NCI-H1092 treated with DMSO at 0.1 percent for 48 hours (cell line): Measurements from ENCODE around the gene MYRIP.

ENCODE experiments used
- DNase-seq: peaks from one replicate; lab custom pipeline; 2025; lab: John Stamatoyannopoulos, UW

MYRIP gene

GRCh38 chr3:40190056-40190455 is 380.6 kb downstream of the MYRIP start:
- no peak for DNase-seq

GRCh38 chr3:40191251-40191650 is 381.8 kb downstream of the MYRIP start:
- no peak for DNase-seq

DNA sequence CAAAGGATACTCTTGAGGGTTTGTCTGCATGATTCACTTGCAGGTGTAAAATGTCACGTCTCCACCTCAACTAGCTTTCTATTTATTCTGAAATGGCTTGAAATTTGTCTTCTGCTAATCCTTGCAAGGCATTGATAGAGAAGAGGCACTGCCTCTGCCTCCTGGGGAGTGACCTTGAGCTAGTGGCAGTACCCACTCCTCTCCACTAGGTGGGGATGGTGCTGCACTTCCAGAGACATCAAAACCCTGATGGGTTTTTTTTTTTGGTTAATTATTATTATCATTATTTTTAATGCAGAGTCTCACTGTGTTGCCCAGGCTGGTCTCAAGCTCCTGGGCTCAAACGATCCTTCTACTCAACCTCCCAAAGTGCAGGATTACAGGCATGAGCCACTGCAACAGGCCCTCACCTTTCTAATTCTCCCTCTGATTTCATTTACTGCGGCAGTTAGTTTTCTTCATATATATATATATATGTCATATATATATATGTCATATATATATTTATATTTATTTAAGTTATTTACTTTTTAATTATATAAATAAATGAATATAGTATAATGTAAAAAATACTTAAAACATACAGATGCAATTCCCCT is 382.5 kb downstream of the MYRIP start:
- peak; percentile 3 for DNase-seq

DNA sequence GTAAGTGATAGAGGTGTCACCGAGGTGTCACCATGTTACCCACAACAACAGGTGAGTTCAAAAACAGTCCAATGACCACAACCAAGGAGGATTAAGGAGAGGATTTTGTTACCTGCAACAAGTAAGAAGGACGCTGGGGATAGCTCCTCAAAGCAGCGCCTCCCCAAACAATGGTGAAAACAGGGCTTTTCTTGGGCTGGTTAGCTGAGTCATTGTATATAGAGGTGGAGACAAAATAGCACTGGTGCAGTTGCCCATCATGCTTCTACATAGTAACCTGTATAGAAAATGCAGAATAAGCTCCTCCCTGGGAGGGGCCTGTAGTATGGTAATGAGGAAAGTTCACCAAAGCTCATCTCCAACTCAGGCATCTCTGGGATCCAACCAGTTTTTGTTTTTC is 383.2 kb downstream of the MYRIP start:
- DNase-seq: no peak

DNA sequence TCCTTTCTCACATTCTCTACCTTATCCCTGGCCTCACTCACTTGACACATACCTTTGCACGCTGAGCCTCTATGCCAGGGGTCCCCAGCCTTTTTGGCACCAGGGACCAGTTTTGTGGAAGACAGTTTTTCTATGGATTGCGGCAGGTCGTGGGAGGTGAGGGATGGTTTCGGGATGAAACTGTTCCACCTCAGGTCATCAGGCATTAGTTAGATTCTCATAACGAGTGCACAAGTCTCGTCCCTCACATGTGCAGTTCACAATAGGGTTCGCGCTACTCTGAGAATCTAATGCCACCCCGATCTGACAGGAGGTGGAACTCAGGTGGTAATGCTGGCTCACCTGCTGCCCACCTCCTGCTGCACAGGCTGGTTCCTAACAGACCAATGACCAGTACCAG is 387.6 kb downstream of the MYRIP start:
- DNase-seq: no peak

DNA sequence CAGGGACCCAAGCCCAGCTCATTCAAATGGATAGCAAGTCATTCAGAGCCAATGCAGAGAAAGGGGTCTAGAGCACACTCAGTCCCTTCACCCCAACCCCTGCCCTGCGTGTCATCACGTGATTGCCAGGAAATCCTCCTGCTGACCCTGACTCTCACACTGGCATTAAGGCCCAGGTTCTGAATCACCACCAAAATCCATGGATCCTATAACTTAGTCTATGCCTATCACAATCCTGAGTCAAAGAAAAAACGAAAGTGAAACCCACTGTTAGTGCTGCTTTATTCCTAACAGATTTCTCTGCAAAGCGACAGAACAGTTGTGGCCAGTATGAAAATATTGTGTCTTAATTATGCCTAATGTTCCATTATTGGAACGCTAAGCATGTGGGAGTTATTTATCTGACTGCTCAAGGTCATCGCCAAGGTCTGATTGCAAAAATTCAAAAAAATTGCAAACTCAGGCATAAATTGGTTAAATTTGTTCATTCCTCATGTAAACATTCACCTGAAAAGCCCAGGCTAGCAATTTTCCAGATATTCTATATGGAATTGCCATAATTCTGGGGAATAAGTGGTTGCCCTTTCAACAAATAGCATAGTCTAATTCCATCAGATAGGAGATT is 391.4 kb downstream of the MYRIP start:
- DNase-seq: no peak

DNA sequence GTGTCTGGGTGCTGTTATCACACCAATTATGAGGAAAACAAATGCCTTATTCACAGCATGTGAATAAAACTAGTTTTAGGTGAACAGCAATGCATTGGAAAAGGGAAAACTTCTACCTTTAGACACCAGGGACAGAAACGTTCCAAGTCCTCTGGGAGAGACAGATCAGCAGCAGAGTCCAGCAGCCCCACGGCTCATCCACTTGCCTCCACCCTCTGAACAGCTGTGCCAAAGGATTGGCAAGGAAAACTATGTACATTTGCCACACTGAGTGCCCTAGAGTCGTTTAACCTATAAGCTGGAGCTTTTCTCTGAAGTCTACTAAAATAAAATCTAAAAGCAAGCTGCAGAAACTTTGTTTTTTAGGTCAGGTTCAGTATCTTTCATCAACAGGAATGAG is 392.4 kb downstream of the MYRIP start:
- DNase-seq: peak; percentile 2

DNA sequence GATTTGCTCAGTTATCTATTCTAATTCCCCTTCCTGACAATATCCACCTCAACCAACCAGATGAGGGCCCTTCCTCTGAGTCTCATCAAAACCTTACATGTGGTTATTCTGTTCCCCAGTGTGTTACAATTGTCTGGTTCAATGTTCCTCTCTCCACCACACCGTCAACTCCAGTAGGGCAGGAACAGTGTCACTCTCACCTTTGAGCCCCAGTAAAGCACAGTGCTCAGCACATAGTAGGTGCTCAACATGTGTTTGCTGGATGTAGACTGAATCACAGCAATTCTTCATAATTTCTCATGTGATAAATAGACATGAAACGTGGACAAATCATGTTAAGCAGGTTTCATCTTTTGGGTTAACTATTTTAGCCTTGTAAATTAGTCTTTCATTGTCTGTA is 397.1 kb downstream of the MYRIP start:
- DNase-seq: no peak

DNA sequence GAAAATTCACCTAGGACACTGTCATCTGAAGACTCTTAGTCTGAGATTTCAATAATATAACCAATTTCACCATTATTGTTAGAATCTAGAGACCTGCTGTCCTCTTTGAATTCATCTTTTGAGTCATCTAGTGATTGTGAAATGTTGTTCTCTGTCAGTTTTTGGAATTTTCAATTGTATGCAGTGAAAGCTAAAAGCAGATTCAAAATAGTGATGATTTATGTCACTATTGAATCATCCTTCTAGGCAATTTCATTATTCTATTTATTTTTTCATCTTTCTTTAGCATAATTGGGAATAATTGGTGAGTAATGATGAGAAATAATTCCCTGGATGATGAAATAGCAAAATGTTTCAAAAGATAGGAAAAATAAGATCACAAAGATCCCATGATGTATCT is 398.4 kb downstream of the MYRIP start:
- no peak for DNase-seq

DNA sequence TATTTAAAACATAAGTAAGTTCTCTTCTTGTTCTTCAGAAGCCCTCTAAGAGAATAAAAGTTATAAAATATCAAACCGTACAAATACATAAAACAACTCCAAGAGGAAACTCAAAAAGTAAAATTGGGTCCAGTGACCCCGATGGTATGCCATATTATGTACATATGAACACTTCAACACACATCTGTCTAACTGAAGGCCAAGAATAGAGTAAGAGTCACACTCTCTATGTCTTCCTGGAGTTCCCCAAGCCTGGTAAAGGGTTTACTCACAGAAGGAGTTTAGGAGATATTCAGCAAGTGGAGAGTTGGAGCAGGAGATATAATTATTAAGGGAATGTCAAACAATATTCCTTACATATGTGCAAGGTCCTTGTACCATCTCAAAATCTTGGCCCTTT is 398.8 kb downstream of the MYRIP start:
- DNase-seq: no peak

DNA sequence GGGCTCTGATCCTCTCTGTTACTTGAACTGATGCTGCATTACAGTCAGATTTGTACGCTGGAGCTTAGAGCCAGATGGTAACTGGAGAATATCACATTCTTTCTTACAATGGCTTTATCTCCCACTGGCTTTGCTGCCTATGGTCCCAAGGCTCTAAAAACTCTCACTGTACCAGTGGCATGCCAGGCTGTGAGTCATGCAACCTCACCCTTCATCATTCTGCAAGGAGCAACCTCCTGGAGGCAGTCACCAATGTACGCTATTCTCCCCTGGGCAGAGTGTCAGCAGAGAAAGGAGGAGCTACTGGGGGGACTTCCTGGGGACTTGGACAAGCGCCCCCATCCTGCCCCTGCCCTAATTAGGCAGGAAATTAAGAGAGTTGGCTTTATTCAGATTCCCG is 402.2 kb downstream of the MYRIP start:
- no peak for DNase-seq

DNA sequence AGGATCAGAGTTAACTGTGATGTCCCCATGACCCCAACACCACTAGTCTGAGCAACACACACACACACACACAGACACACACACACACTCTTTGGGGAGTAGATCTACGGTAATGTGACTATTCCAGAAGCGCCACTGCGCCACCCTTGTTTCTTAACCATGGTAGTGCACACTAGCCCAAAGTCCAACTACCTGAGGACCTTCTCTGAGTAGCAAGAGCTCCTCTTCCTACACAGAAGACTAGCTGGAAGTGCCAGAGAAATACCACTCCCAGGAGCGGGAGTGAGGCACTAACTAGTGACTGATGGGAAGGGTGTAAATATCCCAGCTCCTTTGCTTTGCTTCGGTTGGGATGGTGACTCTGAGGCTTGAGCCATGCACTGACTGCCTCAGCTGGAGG is 404.1 kb downstream of the MYRIP start:
- no peak for DNase-seq

- DNase-seq: no peak
These were observed 405.6 kb downstream of the MYRIP start for GRCh38 chr3:40215015-40215414.

GRCh38 chr3:40216471-40216870 is 407.1 kb downstream of the MYRIP start:
- no peak for DNase-seq

DNA sequence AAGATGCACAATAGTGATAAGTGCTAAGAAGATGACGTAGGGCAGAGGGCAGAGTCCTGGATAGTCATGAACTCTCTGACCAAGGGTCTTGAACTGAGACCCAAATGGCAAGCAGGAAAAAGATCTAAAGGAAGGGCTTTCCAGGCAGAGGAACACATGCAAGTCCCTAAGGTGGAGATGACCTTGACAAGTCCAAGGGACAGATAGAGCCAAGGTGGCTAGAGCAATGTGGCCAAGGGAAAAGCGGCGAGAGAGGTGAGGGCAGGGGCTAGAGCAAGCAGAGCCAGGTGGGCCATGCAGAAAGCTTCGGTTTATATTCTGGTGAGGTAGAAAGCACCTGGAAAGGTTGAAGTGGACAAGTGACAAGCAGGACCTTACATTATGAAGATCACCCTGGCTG is 414.4 kb downstream of the MYRIP start:
- no peak for DNase-seq

DNA sequence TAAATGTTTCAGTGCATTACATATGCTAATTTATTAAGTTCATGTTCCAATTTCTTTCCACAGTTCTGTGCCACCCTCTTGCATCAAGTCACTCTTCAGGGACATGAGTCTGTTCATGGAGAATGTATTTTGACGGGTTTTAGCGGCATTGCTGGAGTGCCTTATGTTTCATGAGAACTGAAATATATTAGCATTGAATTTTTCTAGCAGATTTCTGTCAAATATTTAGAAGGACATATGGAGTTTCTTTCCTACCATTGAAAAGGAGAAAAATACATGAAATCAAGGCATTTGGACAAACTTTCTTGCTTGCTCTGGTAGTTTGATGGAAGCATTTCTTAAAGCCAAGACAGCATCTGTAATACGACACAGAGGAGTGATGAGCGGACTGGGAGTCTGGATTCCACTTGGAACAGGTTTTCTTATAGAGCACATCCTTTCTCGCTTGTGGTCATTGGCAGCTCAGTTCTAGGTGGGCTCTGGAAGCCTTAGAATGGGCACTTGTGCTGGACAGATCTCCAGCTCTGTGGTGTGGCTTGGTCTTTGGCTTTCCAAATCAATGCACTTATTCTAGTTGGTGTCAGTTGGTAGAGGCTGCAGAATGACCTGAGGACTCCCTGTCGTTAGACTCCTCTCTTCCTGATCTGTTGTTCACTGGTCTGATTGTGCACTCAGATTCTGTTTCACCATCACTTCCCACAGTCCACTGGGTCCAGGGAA is 415.5 kb downstream of the MYRIP start:
- DNase-seq: no peak

GRCh38 chr3:40226636-40227035 is 417.2 kb downstream of the MYRIP start:
- DNase-seq: no peak

- no peak for DNase-seq
These were observed 419.5 kb downstream of the MYRIP start for GRCh38 chr3:40228792-40229350.

DNA sequence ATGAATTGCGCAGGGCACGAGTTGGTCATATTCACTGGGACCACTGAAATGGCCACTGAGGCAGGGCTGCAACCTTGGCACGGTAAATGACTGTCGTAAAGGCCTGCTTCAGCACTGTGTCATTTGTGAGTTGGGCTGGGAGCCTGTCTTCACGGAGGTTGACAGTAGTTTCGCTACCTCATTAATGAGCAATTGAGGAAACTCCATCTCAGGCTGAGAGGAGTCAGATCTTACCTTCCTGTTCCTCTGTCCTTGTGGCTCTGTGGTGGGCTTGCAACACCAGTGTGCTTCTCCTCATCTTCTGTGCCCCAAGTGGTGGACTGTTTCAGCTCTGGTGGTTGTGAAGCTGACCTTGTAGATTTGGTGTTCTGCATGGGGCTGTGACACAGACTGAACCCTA is 420.0 kb downstream of the MYRIP start:
- DNase-seq: no peak

DNA sequence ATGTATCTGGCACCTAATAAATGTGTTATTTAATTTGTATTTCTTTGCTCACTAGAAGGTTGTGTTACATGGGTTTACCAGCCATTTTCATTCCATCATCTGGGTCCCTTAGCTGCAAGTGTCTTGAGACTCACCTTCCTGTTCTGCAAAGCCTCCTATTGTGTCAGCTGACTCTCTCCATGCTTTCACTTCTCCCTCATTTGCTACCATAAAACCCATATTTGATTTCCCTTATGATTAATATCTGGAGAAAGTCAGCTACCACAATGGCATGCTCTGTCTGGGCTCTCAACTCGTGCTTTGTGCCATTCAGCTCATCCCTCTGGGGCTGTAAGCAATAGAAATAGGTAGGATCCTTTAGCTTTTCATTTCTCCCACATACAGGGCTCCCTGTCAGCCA is 420.6 kb downstream of the MYRIP start:
- no peak for DNase-seq

DNA sequence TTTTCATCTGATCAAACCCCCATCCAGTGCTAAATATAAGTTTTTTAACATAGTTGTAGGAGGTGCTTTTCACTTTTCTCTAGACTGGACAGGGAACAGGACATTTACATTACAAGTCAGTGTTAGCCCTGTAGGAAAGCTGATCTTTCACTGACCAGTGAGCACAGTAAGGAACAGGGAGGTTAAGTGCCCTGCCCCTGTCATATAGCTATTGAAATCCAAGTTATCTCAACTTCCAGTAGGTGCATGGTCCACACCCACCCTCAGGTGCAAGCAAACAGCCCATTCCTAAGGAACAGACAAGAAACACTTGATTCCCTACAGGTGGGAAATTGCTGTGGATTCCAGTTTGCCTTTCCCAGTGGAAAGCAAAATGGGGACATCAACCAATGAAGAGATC is 421.0 kb downstream of the MYRIP start:
- no peak for DNase-seq

DNA sequence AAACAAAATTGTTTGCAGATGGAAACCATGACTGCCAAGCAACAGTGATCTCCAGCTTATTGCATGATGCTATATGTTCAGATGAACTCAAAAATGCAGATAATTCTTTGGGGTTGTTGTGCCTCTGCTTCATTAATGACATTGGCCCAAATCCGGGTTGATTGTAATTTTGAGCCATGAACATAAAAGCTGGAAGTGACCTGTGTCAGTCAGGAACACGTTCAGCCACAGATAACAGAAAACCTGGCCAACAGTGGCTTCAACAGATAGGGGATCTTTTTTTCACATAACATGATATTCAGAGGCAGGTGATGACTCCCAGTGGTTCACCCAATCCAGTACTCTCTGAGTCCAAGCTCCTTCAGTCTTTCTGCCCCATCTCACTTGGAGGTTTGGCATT is 423.2 kb downstream of the MYRIP start:
- no peak for DNase-seq

- DNase-seq: no peak
These were observed 427.8 kb downstream of the MYRIP start for GRCh38 chr3:40237159-40237558.
